NCI-H1436 treated with DMSO at 0.1 percent for 48 hours (cell line): ENCODE data around the gene TMEM94.

Experiments used
- DNase-seq: peaks from one replicate; lab custom pipeline; 2025; lab: John Stamatoyannopoulos, UW

Gene TMEM94

GRCh38 chr17:75525806-75526554, 69.5 kb downstream of the TMEM94 start:
- DNase-seq: no peak

- DNase-seq: no peak
These were observed 70.3 kb downstream of the TMEM94 start for GRCh38 chr17:75526555-75527270.

- no peak for DNase-seq
These were observed 74.6 kb downstream of the TMEM94 start for GRCh38 chr17:75530837-75531720.

GRCh38 chr17:75531721-75532072, 75.3 kb downstream of the TMEM94 start:
- DNase-seq: no peak

GRCh38 chr17:75535119-75535537, 78.7 kb downstream of the TMEM94 start:
- no peak for DNase-seq

GRCh38 chr17:75535871-75536270, 79.4 kb downstream of the TMEM94 start:
- DNase-seq: no peak

GRCh38 chr17:75536366-75536765, 79.9 kb downstream of the TMEM94 start:
- DNase-seq: no peak

GRCh38 chr17:75539967-75540729, 83.7 kb downstream of the TMEM94 start:
- no peak for DNase-seq

GRCh38 chr17:75540923-75541503, 84.6 kb downstream of the TMEM94 start:
- no peak for DNase-seq

- DNase-seq: no peak
These were observed 85.8 kb downstream of the TMEM94 start for GRCh38 chr17:75542229-75542628.

- no peak for DNase-seq
These were observed 86.4 kb downstream of the TMEM94 start for GRCh38 chr17:75542728-75543336.

GRCh38 chr17:75544250-75544649, 87.8 kb downstream of the TMEM94 start:
- DNase-seq: no peak

- DNase-seq: no peak
These were observed 89.7 kb downstream of the TMEM94 start for GRCh38 chr17:75546181-75546580.

GRCh38 chr17:75547091-75547490, 90.7 kb downstream of the TMEM94 start:
- DNase-seq: no peak

GRCh38 chr17:75548813-75549212, 92.4 kb downstream of the TMEM94 start:
- DNase-seq: no peak
